ENCODE data around the gene STXBP3.

Gene STXBP3

DNA sequence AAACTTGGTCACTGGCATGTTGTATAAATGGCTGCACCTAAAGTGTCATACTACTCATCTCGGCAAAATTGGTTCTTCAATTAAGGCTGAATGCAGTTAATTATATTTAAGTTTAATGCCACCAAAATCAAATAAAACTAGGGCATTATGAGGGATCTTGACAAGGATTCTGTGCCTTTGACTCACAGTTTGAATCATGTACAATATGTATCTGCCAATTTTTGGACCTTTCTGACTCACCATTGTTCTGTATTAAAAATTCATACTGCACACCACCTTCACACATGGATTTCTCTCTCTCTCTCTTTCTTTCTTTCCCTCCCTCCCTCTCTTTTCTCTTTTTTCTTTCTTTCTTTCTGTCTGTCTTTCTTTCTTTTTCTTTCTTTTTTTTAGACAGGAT, 14.1 kb upstream of the STXBP3 start:
- H3K4me3 ChIP-seq (ENCODE audit: control insufficient read depth, low read depth, low read length), result no peak overlapping the region
- TF ChIP-seq, protein P1, sequence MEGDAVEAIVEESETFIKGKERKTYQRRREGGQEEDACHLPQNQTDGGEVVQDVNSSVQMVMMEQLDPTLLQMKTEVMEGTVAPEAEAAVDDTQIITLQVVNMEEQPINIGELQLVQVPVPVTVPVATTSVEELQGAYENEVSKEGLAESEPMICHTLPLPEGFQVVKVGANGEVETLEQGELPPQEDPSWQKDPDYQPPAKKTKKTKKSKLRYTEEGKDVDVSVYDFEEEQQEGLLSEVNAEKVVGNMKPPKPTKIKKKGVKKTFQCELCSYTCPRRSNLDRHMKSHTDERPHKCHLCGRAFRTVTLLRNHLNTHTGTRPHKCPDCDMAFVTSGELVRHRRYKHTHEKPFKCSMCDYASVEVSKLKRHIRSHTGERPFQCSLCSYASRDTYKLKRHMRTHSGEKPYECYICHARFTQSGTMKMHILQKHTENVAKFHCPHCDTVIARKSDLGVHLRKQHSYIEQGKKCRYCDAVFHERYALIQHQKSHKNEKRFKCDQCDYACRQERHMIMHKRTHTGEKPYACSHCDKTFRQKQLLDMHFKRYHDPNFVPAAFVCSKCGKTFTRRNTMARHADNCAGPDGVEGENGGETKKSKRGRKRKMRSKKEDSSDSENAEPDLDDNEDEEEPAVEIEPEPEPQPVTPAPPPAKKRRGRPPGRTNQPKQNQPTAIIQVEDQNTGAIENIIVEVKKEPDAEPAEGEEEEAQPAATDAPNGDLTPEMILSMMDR (conservative IDR thresholded peaks at IDR 0.05; ENCODE audit: control insufficient read depth, insufficient read depth, low read depth, low read length), result no peak
- DNase-seq (ENCODE audit: low read depth), result peak; percentile 53

DNA sequence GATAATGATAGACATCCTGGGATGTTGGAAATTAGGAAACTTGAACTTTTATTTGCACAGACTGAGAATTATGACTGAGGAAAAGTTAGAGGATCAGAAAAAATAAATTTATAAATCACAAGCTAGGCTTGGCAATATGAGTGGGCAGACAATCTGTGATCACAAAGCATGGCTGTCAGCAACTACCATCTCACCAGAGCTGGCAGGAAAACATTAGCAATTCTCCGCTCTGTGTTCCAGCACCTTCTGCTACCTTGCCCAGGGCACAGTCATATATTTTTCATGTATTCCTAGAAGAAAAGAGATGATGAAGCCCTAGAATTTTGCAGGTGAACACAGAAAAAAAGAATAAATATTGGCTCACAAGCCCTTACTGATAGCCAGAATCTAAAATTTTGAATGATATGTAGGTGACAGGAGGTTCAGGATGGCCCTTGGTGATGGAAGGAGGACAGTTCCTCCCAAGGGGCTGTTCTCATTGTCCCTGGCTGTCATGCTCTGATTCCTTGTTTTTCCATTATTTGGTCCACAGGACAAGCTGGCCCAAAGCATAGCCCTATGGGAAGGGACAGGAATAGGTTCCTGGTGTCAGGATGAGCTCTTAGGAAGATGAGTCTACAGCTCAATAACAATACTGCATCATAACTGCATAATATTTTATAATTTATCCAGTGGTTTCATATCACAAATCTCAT, 12.2 kb upstream of the STXBP3 start:
- TF ChIP-seq, protein P1 (conservative IDR thresholded peaks at IDR 0.05; ENCODE audit: control insufficient read depth, insufficient read depth, low read depth, low read length), result no peak
- no peak for DNase-seq (ENCODE audit: low read depth)
- H3K4me3 ChIP-seq (ENCODE audit: control insufficient read depth, low read depth, low read length), result no peak overlapping the region

DNA sequence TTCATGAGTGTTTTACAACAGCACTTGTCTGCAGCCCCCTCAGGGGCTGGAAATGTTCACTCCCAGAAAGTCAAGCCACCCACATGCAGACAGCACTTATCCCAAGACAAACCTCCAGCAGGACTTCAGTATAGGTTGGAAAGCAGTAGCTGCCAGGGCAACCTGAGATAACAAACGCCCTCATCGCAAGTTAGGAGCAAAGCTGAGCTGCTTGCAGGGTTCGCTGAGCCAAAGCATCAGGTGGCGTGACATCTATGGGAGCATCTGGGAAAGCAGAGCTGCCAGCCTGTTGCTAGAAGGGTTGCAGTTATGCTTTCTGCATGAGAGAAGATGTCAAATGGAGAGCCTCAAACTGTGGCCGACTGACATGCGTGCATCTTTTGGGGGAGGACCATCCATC, 4.2 kb upstream of the STXBP3 start:
- DNase-seq (ENCODE audit: low read depth), result no peak
- TF ChIP-seq, protein P1 (conservative IDR thresholded peaks at IDR 0.05; ENCODE audit: control insufficient read depth, insufficient read depth, low read depth, low read length), result no peak
- no peak overlapping the region for H3K4me3 ChIP-seq (ENCODE audit: control insufficient read depth, low read depth, low read length)

DNA sequence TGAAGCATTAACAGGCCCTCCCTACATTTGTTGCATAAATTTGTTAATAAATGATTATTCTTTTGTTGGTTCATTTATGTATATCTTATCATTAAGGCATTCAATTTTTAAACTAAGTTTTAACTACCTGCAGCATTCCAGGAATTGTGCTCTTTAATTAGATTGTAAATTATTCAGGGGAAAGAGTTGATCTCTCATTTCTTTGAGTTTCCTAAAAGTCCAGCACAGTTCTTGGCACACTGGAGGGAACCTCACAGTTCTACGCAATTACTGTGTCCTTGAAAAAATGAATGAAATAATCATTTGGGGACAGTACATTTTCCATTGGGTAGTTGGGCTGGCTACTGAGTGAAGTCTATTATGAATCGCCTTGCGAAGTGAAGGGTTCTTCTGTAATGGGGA, 493 bp upstream of the STXBP3 start:
- H3K4me3 ChIP-seq (ENCODE audit: control insufficient read depth, low read depth, low read length), result no peak overlapping the region
- DNase-seq (ENCODE audit: low read depth), result no peak
- TF ChIP-seq, protein P1 (conservative IDR thresholded peaks at IDR 0.05; ENCODE audit: control insufficient read depth, insufficient read depth, low read depth, low read length), result no peak

DNA sequence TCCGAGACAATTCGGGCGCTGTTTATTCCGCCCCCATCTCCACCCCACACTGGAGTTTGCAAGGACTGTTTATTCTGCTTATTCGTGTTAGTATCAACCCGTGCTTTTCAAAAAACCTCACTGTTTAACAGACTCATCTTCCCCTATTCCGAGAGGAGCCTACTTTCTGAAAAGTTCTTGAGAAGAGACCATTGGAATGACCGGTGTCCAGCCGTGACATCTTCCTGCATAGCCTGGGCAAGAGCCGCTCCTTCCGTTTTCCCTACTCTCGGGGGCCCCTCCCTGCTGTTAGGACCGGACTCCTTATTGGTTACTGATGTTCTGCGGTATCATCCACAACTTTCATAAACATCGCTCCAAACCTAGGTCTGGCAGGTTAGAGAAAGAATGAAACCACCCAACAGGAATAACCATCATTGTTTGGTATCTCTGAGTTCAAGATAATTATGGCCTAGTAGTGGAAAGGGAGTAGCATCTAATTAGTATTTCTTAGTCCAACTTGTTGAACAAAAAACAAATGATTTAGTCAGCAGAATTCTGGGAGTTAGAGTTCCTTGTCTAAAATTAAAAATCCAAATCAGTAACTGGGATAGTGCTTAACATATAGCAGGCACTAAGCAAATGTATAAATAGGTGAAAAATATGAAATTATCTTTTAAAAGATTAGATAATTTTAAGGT, 837 bp downstream of the STXBP3 start:
- TF ChIP-seq, protein P1 (conservative IDR thresholded peaks at IDR 0.05; ENCODE audit: control insufficient read depth, insufficient read depth, low read depth, low read length), result no peak
- peak overlapping the region; percentile 94 for H3K4me3 ChIP-seq (ENCODE audit: control insufficient read depth, low read depth, low read length)
- peak; percentile 85 for DNase-seq (ENCODE audit: low read depth)

DNA sequence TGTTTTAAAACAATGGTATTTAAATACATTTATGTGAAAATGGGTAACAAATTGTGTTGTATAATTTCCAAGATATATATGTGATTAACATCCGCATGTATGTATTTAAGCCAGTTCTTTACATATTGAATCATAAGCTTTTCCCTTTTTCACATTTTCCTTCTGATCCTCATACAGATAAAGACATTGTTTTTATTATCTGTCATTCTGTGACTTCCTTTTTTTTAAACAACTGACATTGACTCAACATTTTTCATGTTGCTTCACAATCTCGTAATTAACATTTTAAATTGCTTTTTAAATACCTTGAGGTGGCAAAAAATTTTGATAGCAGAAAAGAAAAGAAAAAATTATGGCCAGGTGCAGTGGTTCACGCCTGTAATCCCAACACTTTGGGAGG, 1.4 kb downstream of the STXBP3 start:
- TF ChIP-seq, protein P1 (conservative IDR thresholded peaks at IDR 0.05; ENCODE audit: control insufficient read depth, insufficient read depth, low read depth, low read length), result no peak
- H3K4me3 ChIP-seq (ENCODE audit: control insufficient read depth, low read depth, low read length), result no peak overlapping the region
- no peak for DNase-seq (ENCODE audit: low read depth)
